Measurements from ENCODE around the gene ASCL5.

The ASCL5 gene

DNA sequence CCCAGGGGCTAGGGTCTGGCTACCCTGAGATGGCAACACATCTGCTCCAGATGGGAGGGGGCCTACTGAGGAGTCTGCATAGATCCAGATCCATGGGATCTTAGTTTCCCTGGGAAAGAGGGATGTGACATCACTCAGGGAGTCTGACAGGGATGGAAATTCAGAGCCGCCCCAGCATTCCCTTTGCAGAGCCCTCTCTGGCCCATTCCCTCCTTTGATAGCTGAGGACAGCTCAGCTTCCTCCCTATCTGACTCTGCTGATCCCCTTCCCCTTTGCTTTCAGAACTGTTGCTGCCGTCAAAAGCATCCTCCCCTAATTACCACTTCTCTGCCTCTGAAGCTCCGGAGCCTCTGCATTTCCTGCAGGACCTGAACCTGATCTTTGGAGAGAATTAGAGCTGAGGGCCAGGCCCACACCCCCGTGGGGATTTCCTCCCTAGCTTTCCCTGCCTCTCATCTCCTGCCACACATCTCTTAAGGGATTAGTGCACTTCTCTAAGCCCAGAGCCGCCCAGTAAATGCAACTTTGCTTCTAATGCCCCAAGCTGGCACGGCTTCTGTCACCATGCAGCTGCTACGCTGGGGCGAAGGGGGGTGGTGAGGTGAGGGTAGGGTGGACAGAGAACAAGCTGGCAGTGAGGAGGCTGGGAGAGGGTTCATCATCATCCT, 9.5 kb upstream of the ASCL5 start:
- DNase-seq (ENCODE audit: low read depth in 2 of 2), result no peak

DNA sequence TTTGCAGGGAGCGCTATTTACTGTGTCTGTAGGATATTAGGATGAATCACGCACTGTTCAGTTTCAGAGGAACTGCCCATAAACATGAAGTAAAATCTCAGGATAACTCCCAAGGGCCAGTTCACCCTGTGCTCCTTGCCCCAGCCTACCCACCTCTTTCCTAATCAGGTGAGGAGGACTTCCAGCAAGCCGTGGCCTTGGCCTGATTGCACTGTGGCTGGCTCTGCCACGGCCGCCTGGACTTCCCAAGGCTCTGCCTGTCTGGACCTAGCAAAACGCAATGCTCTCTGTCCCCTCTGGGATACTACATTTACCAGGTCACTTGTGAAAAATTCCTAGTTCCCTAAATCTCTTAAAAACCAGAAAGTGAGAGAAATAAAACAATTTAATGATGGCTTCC, 7.4 kb upstream of the ASCL5 start:
- DNase-seq (ENCODE audit: low read depth in 2 of 2), result no peak

DNA sequence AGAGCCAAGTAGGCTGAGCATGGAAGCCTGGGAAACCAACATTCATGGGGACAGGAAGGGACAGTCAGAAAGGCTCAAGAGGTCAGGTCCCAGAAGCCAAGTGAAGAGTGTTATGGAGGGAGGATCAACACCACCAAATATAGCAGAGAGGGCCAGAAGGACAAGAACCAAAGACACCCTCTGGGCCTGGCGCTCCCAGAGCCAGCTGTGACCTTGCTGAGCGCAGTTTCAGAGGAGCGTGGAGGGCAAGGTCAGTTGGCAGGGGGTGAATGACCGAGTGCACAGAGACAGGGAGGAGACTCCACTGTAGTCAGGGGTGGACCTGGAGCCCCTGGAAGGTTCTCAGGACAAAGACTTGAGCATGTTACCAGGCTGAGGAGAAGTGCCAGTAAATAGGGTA, 4.4 kb upstream of the ASCL5 start:
- DNase-seq (ENCODE audit: low read depth in 2 of 2), result no peak

DNA sequence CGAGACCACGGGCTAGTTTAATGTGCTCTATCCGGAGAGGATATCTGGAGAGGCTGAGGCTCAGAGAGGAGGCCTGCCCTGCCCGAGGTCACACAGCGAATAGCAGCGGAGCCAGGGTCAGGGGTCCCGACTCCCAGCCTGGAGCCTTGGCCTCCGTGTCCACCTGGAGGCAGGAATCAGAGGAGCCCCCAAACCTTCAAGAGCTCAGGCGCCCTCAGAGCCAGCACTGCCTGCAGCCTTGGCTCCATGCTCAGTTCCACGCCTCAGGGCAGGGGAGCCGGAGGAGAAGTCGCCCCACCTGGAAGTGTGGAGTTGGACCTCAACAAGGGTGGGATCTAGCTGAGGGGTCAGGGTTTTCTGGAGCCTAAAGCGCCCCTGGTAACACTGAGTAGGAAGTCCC, 2.0 kb upstream of the ASCL5 start:
- DNase-seq (ENCODE audit: low read depth in 2 of 2), result no peak

- DNase-seq (ENCODE audit: low read depth in 2 of 2), result no peak
Observed at GRCh38 chr1:201128476-201128875, 1.5 kb upstream of the ASCL5 start.

- DNase-seq (ENCODE audit: low read depth in 2 of 2), result no peak
Observed at GRCh38 chr1:201127755-201128455, 921 bp upstream of the ASCL5 start.

- DNase-seq (ENCODE audit: low read depth in 2 of 2), result no peak
Observed at GRCh38 chr1:201126463-201126831, 537 bp downstream of the ASCL5 start.

DNA sequence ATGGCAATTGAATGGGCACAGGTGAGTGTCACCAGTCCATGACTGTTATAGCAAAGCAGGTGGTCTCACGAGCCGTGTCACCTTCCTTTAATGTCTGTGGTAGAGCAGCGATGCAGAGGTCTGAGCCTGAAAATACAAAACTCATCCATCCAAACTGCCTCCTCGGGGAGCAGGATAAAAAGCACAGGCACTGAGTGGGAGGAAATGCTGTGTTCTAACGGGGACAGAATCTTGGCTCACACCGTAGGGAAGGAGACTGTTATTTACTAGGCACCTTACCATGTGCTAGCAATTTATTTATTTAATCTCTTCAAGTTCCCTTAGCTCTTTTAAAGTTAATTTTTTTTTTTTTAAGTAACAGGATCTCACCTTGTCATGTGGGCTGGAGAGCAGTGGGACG, 1.2 kb downstream of the ASCL5 start:
- DNase-seq (ENCODE audit: low read depth in 2 of 2), result no peak

DNA sequence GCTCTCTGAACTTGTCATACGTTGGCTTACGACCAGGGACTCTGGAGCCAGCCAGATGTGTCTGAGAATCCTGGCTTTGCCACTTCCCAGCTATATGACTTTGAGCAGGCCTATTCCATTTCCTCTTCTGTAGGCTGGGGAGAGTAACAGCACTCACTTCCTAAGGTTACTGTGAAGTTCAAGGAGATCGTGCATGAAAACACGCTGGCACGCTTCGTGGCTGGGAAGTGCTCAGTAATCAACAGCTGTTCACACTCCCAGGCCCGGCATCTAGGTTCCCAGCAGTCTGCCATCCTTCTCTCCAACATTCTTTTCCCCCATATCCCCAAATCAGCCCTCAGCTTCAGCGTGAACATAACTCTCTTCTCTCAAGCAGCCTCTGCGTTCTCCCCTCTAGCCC, 2.0 kb downstream of the ASCL5 start:
- DNase-seq (ENCODE audit: low read depth in 2 of 2), result no peak

- no peak for DNase-seq (ENCODE audit: low read depth in 2 of 2)
Observed at GRCh38 chr1:201123866-201124265, 3.1 kb downstream of the ASCL5 start.

DNA sequence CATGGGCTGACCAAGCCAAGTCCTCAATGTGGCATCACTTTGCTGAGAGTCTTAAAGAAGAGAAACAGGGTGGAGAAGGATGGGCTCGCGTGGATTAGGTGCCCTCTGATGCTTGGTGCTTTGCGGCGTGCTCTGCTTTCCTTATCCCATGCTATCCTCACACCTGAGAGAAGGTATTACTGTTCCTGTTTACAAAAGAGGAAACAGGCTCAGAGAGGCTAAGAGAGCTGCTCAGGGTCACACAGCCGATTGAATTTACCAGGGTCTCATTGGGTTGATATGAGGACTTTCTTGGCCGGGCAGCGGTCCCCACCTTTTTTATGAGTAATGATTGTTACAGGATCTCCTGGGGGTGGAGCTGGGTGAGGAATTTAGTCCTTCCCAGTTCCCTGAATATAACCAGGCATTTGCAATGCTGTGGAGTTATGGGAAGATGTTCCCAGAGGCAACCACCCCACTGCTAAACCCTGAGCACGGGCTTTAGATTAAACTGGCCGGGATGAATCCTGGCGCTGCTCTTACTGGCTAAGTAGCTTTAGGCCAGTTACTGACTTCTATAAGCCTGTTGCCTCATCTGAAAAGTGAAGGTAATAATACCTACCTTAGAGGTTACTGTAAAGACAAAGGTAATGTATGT, 4.5 kb downstream of the ASCL5 start:
- no peak for DNase-seq (ENCODE audit: low read depth in 2 of 2)

DNA sequence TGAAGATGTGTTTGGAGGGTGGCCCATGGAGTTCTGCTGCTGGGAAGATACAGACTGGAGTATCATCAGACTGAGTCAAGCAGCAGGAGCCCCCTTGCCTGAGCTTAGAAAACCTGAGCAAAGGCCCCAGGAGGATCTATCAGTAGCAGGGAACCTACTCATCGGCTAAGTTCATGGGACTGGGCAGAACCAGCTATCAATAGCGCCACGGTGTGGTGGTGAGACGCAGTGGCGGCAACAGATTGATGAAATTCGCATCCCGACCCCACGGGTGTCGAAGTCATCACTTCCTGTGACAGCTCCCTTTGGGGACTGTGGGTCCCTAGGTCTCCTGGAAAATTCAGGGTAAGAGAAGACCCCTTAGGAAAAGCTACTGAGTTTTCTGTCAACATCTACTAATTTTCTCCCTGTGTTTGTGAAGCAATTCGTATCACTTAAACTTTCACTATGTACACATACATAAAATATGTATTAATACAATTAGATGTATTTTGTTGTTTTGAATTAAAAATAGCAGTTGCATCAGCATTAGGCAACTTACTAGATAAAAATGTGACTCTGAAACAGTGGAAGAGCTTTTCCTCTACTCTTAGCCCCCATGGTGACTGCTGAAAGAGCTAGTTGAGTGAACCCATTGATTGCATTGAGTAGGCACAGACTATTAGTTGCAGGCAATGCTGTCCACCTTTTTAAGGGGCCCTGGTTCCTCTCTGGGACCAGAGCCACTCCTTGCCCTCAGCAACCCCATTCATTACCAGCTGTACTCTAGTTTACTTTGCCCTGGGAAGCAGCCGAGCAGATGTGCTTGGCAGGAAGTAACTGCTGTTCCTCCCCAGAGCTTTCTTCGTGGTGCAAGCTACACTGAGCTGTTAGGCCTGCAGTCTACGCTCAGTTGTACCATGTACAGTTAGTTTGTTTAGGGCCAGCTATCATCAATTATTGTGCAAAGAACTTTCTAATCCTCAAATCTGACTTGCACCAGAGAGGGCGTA, 7.5 kb downstream of the ASCL5 start:
- DNase-seq (ENCODE audit: low read depth in 2 of 2), result peak; percentile 41 to 54

DNA sequence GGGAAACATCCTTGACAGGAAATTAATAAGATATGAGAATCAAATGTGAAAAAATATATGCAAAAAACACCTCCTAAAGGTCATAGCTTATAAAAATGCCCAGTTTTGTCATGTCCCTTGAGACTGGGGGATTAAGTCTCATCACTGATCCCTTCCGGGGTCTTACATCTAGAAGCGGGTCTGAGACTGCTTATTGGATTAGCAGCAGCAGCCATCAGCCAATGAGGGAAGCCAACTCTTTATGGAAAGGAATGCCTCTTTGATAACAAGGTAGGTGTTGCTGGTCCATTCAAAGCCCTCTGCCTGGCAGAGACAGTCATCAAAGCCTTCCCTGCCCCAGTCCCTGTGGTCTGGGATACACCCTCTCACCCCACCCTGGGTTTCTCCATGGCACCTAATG, 10.9 kb downstream of the ASCL5 start:
- no peak for DNase-seq (ENCODE audit: low read depth in 2 of 2)

DNA sequence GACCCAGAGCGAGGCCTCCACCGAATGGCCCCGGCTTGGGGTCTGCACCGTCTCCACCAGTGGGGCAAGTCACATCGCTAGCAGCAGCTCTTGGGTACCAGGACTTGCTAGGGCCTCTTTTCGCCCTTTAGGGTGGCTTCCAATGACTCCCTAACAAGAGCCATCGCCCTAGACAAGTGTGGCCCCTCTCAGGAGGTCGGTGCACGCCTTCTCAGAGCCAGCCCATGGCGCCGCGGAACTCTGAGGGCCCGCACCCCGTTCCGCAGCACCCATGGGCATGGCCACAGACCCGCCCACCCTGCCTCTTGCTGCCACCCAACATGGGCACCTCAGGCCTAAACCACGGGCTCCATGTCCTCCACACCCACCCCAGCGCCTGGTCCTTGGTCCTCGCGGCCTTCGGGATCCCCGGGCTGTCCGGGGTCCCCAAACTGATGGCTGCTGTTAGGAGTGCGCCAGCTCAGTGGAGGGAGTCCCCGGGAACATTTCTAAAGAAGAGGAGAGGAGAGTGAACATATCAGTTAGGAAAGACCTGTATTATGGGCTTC, 11.5 kb downstream of the ASCL5 start:
- no peak for DNase-seq (ENCODE audit: low read depth in 2 of 2)

DNA sequence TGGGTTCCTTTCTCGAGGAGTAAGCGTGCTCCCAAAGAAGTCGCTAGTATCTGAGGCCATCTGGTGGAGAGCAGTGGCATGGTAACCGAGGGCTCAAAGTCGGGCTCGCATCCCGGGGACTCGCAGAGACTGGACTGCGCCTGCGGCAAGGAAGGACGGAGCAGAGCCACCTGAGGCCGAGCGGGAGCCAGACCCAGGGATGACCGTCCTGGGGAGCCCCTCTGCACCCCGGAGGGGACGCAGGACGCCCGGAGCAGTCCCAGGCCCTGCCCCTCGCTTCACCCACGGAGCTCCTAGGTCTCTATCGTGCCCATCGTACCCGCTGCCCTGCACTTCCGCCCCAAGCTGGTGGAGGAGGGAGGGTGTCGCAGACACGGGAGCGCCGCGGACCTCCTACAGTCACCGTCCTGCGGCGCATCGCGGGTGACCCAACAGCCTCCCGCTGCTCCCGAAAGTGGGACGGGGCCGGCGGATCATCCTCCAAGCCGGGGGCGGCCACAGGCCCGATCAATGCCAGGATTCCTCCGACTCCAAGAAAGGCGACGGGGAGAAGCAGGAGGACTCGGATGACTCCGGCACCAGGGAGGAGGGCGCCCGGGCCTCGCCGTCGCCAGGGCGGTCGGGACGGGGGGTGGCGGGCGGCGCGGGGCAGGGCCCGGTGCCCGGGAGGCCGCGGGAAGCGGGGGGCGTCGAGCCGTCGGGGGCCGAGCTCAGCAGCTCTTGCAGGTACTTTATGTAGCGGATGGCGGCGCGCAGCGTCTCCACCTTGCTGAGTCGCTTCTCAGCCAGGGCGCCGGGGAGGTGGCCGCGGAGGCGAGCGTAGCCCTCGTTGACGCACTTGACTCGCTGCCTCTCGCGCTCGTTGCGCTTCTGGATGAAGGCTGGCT, 12.5 kb downstream of the ASCL5 start:
- peak; percentile 64 to 69 for DNase-seq (ENCODE audit: low read depth in 2 of 2)

DNA sequence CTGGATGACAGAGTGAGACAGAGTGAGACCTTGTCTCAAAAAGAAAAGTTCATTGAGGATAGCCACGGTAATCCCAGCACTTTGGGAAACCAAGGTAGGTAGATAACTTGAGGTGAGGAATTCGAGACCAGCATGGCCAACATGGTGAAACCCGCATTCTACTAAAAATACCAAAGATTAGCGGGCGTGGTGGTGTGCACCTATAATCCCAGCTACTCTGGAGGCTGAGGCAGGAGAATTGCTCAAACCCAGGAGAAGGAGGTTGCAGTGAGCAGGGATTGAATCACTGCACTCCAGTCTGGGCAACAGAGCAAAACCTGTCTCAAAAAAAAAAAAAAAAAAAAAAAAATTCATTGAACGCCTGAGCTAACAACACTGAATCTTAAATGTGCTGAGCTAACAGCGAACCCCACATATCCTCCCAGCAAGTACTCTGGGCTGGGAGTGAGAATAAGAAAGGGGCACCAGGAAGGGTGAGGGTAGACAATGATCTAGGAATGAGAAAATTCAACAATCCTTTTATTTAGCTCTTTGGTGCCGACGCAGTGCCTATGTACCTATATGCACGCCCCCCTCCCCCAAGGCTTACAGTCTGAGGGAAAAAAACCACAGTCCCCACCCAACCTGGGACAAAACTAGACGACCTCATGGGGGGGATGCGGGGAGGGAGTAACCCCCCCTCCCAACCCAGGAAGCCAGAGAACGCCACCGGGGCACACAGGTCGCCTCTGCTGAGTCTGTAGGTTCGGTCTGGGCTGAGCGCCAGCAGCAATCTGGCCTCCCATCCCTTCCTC, 13.3 kb downstream of the ASCL5 start:
- DNase-seq (ENCODE audit: low read depth in 2 of 2), result no peak

DNA sequence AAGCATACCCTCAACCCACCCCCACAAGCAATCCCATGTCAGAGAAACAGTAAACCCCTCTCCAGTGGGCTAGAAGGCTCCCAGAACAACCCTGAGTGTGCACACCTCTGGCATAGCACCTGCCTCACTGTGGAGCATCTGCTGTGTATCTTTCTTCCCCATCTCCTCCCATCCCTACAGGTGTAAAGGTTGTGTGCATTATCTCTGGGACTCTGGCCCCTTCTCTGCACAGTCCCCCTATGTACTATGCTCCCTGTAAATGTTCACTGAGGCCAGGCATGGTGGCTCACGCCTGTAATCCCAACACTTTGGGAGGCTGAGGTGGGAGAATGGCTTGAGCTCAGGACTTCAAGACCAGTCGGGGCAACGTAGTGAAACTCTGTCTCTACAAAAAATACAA, 14.1 kb downstream of the ASCL5 start:
- DNase-seq (ENCODE audit: low read depth in 2 of 2), result no peak

- DNase-seq (ENCODE audit: low read depth in 2 of 2), result no peak
Observed at GRCh38 chr1:201112173-201112731, 14.7 kb downstream of the ASCL5 start, which contains the start of gene CACNA1S. CACNA1S (minus strand) TSS chr1:201112426; CDS start chr1:201112339, 87 bp downstream.

DNA sequence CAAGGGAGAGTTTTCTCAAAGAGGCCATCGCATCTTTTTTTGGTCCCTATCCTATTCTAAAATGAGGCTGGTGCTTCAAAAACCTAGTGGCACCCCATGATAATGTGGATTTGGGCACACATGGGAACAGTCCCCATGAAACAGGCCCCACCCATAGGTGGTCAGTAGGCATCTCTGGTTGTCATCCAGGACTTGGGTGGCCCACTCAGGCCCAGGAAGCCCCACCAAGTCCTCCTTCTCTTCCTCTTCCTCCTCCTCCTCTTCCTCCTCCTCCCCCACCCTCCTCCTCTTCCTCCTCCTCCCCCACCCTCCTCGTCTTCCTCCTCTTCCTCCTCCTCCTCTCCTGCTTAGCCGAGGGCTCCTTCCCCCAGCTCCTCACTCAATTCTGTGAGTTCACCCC, 15.3 kb downstream of the ASCL5 start:
- DNase-seq (ENCODE audit: low read depth in 2 of 2), result no peak

Data from stimulated activated CD4-positive, alpha-beta T cell treated with anti-CD3 and anti-CD28 coated beads, Interleukin-15, amount 100 ng/mL, for 48 hours (primary cell).